CD4-positive, alpha-beta memory T cell (primary cell): ENCODE data around the gene CDX2. TPM values are rescaled to one million over a fixed set of nuclear protein-coding genes. Genes with fewer than 3 reads are reported as not detected.
A peak's percentile ranks its signal among the peaks of the same experiment; 100 is the strongest.
"Not testable (repeated sequence)": the region's sequence is repeated elsewhere in the genome, so short reads cannot be mapped to it uniquely, and the experiment has no call there.

ENCODE experiments used
- CTCF ChIA-PET: fragments of 350-600 bp; sonication (Branson Sonifier 250); formaldehyde crosslinking; loops from one replicate; lab custom pipeline; 2021; ENCODE audit warnings: inconsistent platforms; ENCODE audit not compliant: partially characterized antibody; lab: Charles Lee
- POLR2A ChIA-PET: fragments of 350-600 bp; sonication (Branson Sonifier 250); formaldehyde crosslinking; loops from one replicate; lab custom pipeline; 2021; ENCODE audit not compliant: partially characterized antibody; lab: Charles Lee
- DNase-seq, 5 donors: peaks; one replicate each; pipeline versions ENCODE4 v3.0.0 to v3.0.0-alpha.2; 2020 to 2022; ENCODE audit warnings: mixed read lengths in 1 of 5
- H3K27ac ChIP-seq: one replicate; pipeline ENCODE4 v1.7.0; 2013; ENCODE audit warnings: low read depth, low read length
- H3K27me3 ChIP-seq: 2 replicates; pipeline ENCODE4 v1.7.0; 2013; ENCODE audit warnings: mild to moderate bottlenecking, low read length, moderate library complexity; ENCODE audit not compliant: insufficient read depth
- H3K36me3 ChIP-seq: 2 replicates; pipeline ENCODE4 v1.7.0; 2013; ENCODE audit warnings: mild to moderate bottlenecking, low read length, moderate library complexity; ENCODE audit not compliant: insufficient read depth
- H3K4me1 ChIP-seq: 2 replicates; pipeline ENCODE4 v1.7.0; 2013; ENCODE audit warnings: mild to moderate bottlenecking, low read length, moderate library complexity; ENCODE audit not compliant: insufficient read depth
- H3K4me3 ChIP-seq, 2 donors: one replicate each; pipeline ENCODE4 v1.7.0; 2013; ENCODE audit warnings: low read length in 2 of 2, mild to moderate bottlenecking in 1 of 2
- H3K9me3 ChIP-seq, 2 donors: one replicate each; pipeline ENCODE4 v1.7.0; 2013; ENCODE audit warnings: low read length in 2 of 2, control low read depth in 1 of 2; ENCODE audit not compliant: control insufficient read depth in 1 of 2
- H3K27ac Mint-ChIP-seq, 7 donors: one replicate each; pipeline ENCODE4 v1.8.0; 2020 to 2021; ENCODE audit warnings: mixed read lengths in 7 of 7, mild to moderate bottlenecking in 6 of 7, inconsistent platforms in 3 of 7, moderate library complexity in 3 of 7
- H3K27me3 Mint-ChIP-seq, 2 donors: one replicate each; pipeline ENCODE4 v1.8.0; 2020 to 2021; ENCODE audit warnings: mixed read lengths in 2 of 2
- H3K36me3 Mint-ChIP-seq, 2 donors: one replicate each; pipeline ENCODE4 v1.8.0; 2020 to 2021; ENCODE audit warnings: mixed read lengths in 2 of 2, inconsistent platforms in 1 of 2, mild to moderate bottlenecking in 1 of 2
- H3K4me1 Mint-ChIP-seq, 4 donors: one replicate each; pipeline ENCODE4 v1.8.0; 2020 to 2021; ENCODE audit warnings: mixed read lengths in 4 of 4, mild to moderate bottlenecking in 1 of 4
- H3K4me3 Mint-ChIP-seq, 8 donors: one replicate each; pipeline ENCODE4 v1.8.0; 2020 to 2021; ENCODE audit warnings: mixed read lengths in 8 of 8, mild to moderate bottlenecking in 7 of 8, moderate library complexity in 6 of 8, inconsistent platforms in 3 of 8
- H3K9me3 Mint-ChIP-seq, 8 donors: one replicate each; pipeline ENCODE4 v1.8.0; 2020 to 2021; ENCODE audit warnings: mixed read lengths in 8 of 8, mild to moderate bottlenecking in 5 of 8, inconsistent platforms in 3 of 8, moderate library complexity in 1 of 8
- intact Hi-C: fragments of 100-400 bp; cut with micrococcal nuclease; formaldehyde crosslinking; loops from one replicate; pipeline ENCODE4 v1.15.1; 2023
- polyA plus RNA-seq, 2 donors: library from polyadenylated mRNA; unstranded; fragments of 300-500 nt; fragmentation: Illumina TruSeq; gene quantifications; one replicate each; pipeline ENCODE4 v1.2.3, GENCODE V29; 2021
- total RNA-seq, 2 experiments: library from RNA; stranded (reverse); gene quantifications; one replicate each; pipeline ENCODE4 v1.2.3, GENCODE V29; 2021

CDX2 gene
- total and polyA plus RNA-seq, 4 experiments from 2014 or later: not detected

DNA sequence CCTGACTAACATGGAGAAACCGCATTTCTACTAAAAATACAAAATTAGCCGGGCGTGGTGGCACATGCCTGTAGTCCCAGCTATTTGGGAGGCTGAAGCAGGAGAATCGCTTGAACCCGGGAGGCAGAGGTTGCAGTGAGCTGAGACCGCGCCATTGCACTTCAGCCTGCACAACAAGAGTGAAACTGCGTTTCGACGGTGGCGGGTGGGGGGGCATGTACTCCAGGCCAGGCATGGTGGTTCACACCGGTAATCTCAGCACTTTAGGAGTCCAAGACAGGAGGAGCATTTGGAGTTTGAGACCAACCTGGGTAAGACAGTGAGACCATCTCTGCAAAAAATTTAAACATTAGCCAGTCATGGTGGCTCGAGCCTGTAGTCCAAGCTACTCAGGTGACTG, 4.9 kb downstream of the CDX2 start:
- H3K9me3 Mint-ChIP-seq, H3K4me3 Mint-ChIP-seq, H3K36me3 Mint-ChIP-seq, intact Hi-C loops, H3K4me3 ChIP-seq, POLR2A ChIA-PET, H3K36me3 ChIP-seq, DNase-seq, H3K27ac ChIP-seq, H3K27ac Mint-ChIP-seq, H3K9me3 ChIP-seq: not testable (repeated sequence)
- CTCF ChIA-PET: interaction anchor here (0.9 to 1.3 kb wide), 3 partner anchors 11 to 138 kb away, joined by 3 read pairs; partner anchors contain the start of gene URAD
- peaks cover 54 to 56% of the 10 kb centered on the region in 2 donors for H3K27me3 Mint-ChIP-seq
- H3K27me3 ChIP-seq: peaks cover 24% of the 10 kb centered on the region
- H3K4me1 Mint-ChIP-seq: peaks cover 4 to 41% (median 18%) of the 10 kb centered on the region in 4 donors
- peaks cover 18% of the 10 kb centered on the region for H3K4me1 ChIP-seq

- no peaks in the 10 kb centered on the region for H3K36me3 ChIP-seq
- no peak overlapping the region for H3K27ac ChIP-seq
- DNase-seq: no peak
- H3K4me3 ChIP-seq: no peak overlapping the region
- H3K36me3 Mint-ChIP-seq: no peaks in the 10 kb centered on the region
- H3K4me3 Mint-ChIP-seq: no peak overlapping the region
- H3K9me3 ChIP-seq: no peaks in the 10 kb centered on the region
- peaks cover 13% of the 10 kb centered on the region for H3K4me1 ChIP-seq
- H3K27me3 Mint-ChIP-seq: peaks cover 52 to 59% of the 10 kb centered on the region in 2 donors
- H3K27ac Mint-ChIP-seq: no peak overlapping the region
- peaks cover 3 to 36% (median 18%) of the 10 kb centered on the region in 4 donors for H3K4me1 Mint-ChIP-seq
- intact Hi-C loops: no loop called here
- CTCF ChIA-PET: no interaction called here
- POLR2A ChIA-PET: no interaction called here
- no peaks in the 10 kb centered on the region for H3K9me3 Mint-ChIP-seq
- peaks cover 27% of the 10 kb centered on the region for H3K27me3 ChIP-seq
These were observed 5.6 kb downstream of the CDX2 start for GRCh38 chr13:27963491-27963890.

- H3K9me3 Mint-ChIP-seq: no peaks in the 10 kb centered on the region
- ChIA-PET CTCF (no interaction called here), POLR2A (no interaction called here)
- peaks cover 51 to 61% of the 10 kb centered on the region in 2 donors for H3K27me3 Mint-ChIP-seq
- peaks cover 13% of the 10 kb centered on the region for H3K4me1 ChIP-seq
- no peaks in the 10 kb centered on the region for H3K36me3 ChIP-seq
- intact Hi-C loops: no loop called here
- peaks cover 3 to 35% (median 18%) of the 10 kb centered on the region in 4 donors for H3K4me1 Mint-ChIP-seq
- no peak overlapping the region for H3K4me3 ChIP-seq
- H3K27me3 ChIP-seq: peaks cover 31% of the 10 kb centered on the region
- H3K36me3 Mint-ChIP-seq: no peaks in the 10 kb centered on the region
- no peak overlapping the region for H3K27ac ChIP-seq
- DNase-seq: no peak
- H3K4me3 Mint-ChIP-seq: no peak overlapping the region
- no peaks in the 10 kb centered on the region for H3K9me3 ChIP-seq
- no peak overlapping the region for H3K27ac Mint-ChIP-seq
These were observed 6.1 kb downstream of the CDX2 start for GRCh38 chr13:27962982-27963381.

DNA sequence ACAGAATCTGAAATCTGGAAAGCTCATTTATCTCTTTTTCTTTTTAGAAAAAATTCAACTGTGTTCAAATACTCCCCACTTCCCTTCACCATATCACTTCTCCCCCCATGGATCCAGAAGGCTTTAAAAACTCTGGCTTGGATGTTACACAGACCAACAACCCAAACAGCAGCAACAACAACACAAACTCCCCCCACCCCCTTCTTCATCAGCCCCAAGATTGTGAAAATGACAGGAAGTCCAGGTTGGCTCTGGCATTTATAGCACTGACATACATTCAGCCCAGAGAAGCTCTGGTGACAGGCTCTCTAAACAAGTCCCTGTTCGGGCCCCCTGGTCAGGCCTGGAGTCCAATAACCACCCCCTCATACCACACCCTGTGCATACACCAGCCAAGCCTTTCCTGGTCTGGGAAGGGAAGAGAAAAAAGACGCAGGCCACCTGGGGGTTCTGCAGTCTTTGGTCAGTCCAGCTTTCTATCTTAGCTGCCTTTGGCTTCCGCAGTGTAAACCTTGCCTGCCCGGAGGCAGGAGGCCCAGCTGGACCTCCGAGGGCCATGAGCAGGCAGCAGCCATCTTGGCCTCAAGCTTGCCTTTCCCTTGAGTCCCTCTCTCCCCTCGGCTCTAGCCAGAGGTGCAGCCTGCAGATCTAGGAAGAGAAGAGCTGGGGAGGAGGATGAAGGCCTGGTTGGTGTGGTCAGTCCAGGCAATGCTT, 6.8 kb downstream of the CDX2 start:
- Mint-ChIP-seq H3K27me3 (peaks cover 44 to 57% of the 10 kb centered on the region in 2 donors), H3K4me3 (peak overlapping the region in 4 of 8 donors; percentile 10 to 55 (median 26))

DNA sequence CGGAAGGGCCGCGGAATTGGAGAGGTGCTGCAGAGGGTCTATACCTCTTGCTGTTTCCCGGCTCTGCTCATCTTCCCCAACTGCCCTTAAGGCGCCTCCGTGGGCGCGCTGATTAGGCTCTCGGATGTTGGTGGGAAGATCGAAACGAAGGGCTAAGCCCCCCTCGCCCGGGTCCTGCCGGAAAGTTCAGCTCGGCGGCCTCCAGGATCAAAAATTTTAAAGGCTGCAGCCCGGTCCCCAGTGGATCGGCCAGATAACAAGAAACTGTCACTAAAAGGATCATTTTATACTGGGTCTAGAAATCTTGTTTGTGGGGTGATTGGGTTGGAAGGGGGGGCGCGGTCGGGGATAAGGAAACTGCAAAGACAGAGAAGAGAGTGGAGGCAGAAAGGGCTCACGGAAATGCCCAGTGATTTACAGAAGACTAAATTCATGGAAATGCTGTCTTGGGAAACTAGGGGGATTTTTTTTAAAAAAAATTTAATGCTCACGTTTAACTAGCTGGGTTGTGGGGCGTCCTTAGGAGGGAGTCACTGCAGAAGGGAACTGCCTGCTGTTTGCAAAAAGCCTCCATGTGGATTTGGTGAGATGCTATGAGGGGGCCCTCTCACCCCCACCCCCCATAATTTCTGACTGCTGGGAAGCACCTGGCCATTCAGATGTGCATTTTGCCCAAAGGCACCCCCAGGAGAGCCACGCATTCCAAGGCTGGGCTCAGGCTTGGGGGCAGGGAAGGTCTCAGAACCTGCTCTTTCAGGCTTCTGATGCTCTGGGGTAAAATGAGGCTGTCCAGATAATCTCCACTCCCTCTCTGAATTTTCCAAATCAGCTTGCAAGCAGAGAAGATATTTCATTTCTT, 7.7 kb downstream of the CDX2 start:
- no peak overlapping the region for H3K27ac Mint-ChIP-seq
- no peak for DNase-seq
- H3K36me3 Mint-ChIP-seq: no peaks in the 10 kb centered on the region
- intact Hi-C loops: no loop called here
- no peaks in the 10 kb centered on the region for H3K9me3 Mint-ChIP-seq
- Histone ChIP-seq H3K4me1 (peaks cover 13% of the 10 kb centered on the region), H3K4me3 (no peak overlapping the region), H3K36me3 (no peaks in the 10 kb centered on the region), H3K27me3 (peaks cover 32% of the 10 kb centered on the region), H3K27ac (no peak overlapping the region), H3K9me3 (no peaks in the 10 kb centered on the region)
- ChIA-PET CTCF (interaction anchor here (0.8 to 1.0 kb wide), 2 partner anchors 9 to 10 kb away, joined by 3 read pairs; no protein-coding TSS in a partner anchor), POLR2A (no interaction called here)
- peaks cover 3 to 22% (median 12%) of the 10 kb centered on the region in 4 donors for H3K4me1 Mint-ChIP-seq
- peaks cover 44 to 56% of the 10 kb centered on the region in 2 donors for H3K27me3 Mint-ChIP-seq
- H3K4me3 Mint-ChIP-seq: peak overlapping the region in 5 of 8 donors; percentile 1 to 60 (median 46)

More for the DNA sequence above, 6.8 kb downstream of the CDX2 start:
- DNase-seq: no peak
- Mint-ChIP-seq H3K4me1 (peaks cover 3 to 28% (median 14%) of the 10 kb centered on the region in 4 donors), H3K9me3 (no peaks in the 10 kb centered on the region), H3K27ac (no peak overlapping the region), H3K36me3 (no peaks in the 10 kb centered on the region)
- intact Hi-C loops: no loop called here
- H3K27ac ChIP-seq: no peak overlapping the region
- peaks cover 29% of the 10 kb centered on the region for H3K27me3 ChIP-seq
- H3K4me1 ChIP-seq: peaks cover 13% of the 10 kb centered on the region
- ChIA-PET POLR2A (no interaction called here), CTCF (interaction anchor here (0.8 to 1.0 kb wide), 2 partner anchors 8 to 11 kb away, joined by 3 read pairs; no protein-coding TSS in a partner anchor)
- H3K9me3 ChIP-seq: no peaks in the 10 kb centered on the region
- no peak overlapping the region for H3K4me3 ChIP-seq
- no peaks in the 10 kb centered on the region for H3K36me3 ChIP-seq

DNA sequence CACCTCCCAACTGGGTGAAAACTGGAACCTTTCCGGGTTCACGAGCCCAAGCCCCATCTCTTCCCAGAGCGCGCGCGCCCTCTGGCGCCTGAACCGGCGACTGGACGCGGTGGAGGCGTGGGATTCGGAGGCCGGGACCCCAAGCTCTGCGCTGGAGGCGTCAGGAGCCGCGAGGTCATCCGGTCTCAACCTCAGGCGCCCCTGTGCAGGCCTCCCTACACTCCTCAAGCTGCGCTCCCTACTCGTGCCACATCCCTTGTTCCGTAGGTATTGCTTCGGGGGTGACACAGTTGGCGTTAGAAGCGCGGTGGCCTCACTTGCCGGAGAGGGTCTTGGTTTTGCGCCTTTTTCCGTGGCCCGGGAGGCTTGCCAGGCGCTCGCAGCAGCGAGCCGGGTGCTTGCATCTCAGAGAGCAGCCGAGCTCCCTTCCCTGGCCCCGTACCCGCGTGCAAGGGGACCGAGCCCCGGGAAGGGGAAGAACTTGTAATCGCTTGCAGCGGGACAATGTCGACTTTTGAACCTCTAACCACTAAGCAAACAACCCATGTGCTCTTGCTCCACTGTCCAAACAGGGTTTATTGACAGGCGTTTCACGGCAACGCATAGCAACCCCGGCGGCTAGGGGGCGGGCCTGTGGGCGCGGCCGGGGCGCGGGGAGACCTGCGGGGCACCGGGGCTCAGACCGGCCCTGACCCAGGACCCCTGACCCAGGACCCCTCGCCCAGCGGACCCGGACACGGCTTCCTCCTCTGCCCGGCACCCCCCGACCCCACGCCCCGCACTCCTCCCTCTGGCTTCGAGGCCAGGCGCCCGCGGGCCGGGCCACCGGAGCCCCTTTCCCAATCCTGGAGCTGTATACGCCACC, 8.5 kb downstream of the CDX2 start:
- Histone ChIP-seq H3K4me1 (peaks cover 13% of the 10 kb centered on the region), H3K27ac (no peak overlapping the region), H3K4me3 (no peak overlapping the region), H3K9me3 (no peaks in the 10 kb centered on the region), H3K36me3 (no peaks in the 10 kb centered on the region), H3K27me3 (peaks cover 34% of the 10 kb centered on the region)
- no peak overlapping the region for H3K27ac Mint-ChIP-seq
- POLR2A ChIA-PET: no interaction called here
- intact Hi-C loops: no loop called here
- CTCF ChIA-PET: no interaction called here
- peaks cover 40 to 51% of the 10 kb centered on the region in 2 donors for H3K27me3 Mint-ChIP-seq
- DNase-seq: no peak
- H3K4me1 Mint-ChIP-seq: peaks cover 3 to 19% (median 9%) of the 10 kb centered on the region in 4 donors
- H3K9me3 Mint-ChIP-seq: no peaks in the 10 kb centered on the region
- H3K36me3 Mint-ChIP-seq: no peaks in the 10 kb centered on the region
- peak overlapping the region; percentile 15 to 70 (median 52) for H3K4me3 Mint-ChIP-seq
